Left lobe of liver (tissue), 2 donors: ENCODE results near the gene MAST4. TPM values are rescaled to one million over a fixed set of nuclear protein-coding genes. Genes with fewer than 3 reads are reported as not detected.

Experiments used
- ATAC-seq: fragments of 200-7000 bp; cut with Tn5 transposase; one replicate; pipeline ENCODE4 v1.9.1; 2020; ENCODE audit warnings: mild to moderate bottlenecking, moderate library complexity
- DNase-seq: peaks from one replicate; pipeline ENCODE4 v3.0.0-alpha.2; 2020; ENCODE audit warnings: low spot score
- total RNA-seq: library from RNA; stranded (reverse); gene quantifications from one replicate; pipeline ENCODE4 v1.2.1, GENCODE V29; 2021
- donor health status: DM: no; HTN: no; CAD: no; lungs with moderate emphysema.
- donor health status: DM: no; HTN: yes; CAD: no.

The MAST4 gene
- 21.5 TPM for total RNA-seq

- peak; percentile 95 for ATAC-seq
These were observed at the start of gene MAST4 for GRCh38 chr5:66595756-66596635. TSS of gene MAST4 (plus strand) at chr5:66596393. CDS start at chr5:66596656, 263 bp downstream.

DNA sequence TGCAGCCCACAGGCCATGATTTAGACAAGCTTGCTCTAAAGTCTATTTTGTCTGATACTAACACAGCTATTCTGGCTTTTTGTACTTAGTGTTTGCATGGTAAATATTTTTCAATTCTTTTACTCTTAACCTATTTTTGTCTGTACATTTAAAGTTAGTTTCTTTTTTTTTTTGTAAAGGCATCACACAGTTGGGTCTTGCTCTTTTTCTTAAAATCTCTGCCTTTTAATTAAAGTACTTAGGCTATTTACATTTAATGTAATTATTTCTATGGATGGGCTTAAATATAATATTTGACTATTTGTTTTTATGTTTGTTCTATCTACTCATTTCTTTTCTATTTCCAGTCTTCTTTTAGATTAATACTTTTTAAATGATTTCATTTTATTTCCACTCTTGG is 49.7 kb upstream of the MAST4 start:
- DNase-seq: no peak

More at GRCh38 chr5:66595756-66596635, at the start of gene MAST4:
- DNase-seq: peak; percentile 98

GRCh38 chr5:66551338-66551737 is 44.9 kb upstream of the MAST4 start:
- ATAC-seq (no peak), DNase-seq (no peak)

More for the DNA sequence above, 49.7 kb upstream of the MAST4 start:
- no peak for ATAC-seq

- DNase-seq (no peak), ATAC-seq (no peak)
These were observed 44.2 kb upstream of the MAST4 start for GRCh38 chr5:66551945-66552344.

GRCh38 chr5:66553368-66553912 is 42.8 kb upstream of the MAST4 start:
- DNase-seq (no peak), ATAC-seq (no peak)

- DNase-seq (no peak), ATAC-seq (no peak)
These were observed 42.1 kb upstream of the MAST4 start for GRCh38 chr5:66553916-66554575.

GRCh38 chr5:66554884-66555283 is 41.3 kb upstream of the MAST4 start:
- ATAC-seq: no peak
- DNase-seq: no peak

- DNase-seq (no peak), ATAC-seq (no peak)
These were observed 37.6 kb upstream of the MAST4 start for GRCh38 chr5:66558560-66558959.

- DNase-seq: no peak
- no peak for ATAC-seq
These were observed 35.8 kb upstream of the MAST4 start for GRCh38 chr5:66560371-66560770.

- no peak for DNase-seq
These were observed 34.8 kb upstream of the MAST4 start for GRCh38 chr5:66561256-66561990.

GRCh38 chr5:66565878-66566277 is 30.3 kb upstream of the MAST4 start:
- ATAC-seq (no peak), DNase-seq (no peak)

More at GRCh38 chr5:66561256-66561990, 34.8 kb upstream of the MAST4 start:
- ATAC-seq: no peak

GRCh38 chr5:66567474-66567873 is 28.7 kb upstream of the MAST4 start:
- DNase-seq (no peak), ATAC-seq (no peak)

DNA sequence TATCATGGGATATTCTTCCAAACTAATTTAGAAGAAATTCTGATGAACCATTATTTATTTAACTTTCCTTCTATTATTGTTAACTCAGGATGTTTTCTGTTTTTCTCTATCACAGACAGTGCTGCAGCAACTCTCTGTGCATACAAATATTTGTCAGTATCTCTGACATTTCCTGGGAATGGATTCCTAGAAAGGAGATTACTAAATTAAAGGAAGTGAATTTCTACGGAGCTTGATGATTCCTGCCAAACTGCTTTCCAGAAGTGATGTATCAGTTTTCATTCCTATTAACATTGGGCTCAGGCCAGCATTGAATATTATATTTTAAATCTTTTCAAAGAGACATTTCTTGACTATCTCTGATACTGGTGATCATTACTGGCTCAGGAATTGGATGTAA is 26.0 kb upstream of the MAST4 start:
- no peak for DNase-seq
- no peak for ATAC-seq

GRCh38 chr5:66573733-66574132 is 22.5 kb upstream of the MAST4 start:
- DNase-seq (no peak), ATAC-seq (peak; percentile 28)

- ATAC-seq (no peak), DNase-seq (no peak)
These were observed 13.6 kb upstream of the MAST4 start for GRCh38 chr5:66582499-66583165.

- DNase-seq: no peak
These were observed 10.9 kb upstream of the MAST4 start for GRCh38 chr5:66585291-66585690.

GRCh38 chr5:66587771-66588170 is 8.4 kb upstream of the MAST4 start:
- no peak for ATAC-seq

More at GRCh38 chr5:66585291-66585690, 10.9 kb upstream of the MAST4 start:
- ATAC-seq: no peak

DNA sequence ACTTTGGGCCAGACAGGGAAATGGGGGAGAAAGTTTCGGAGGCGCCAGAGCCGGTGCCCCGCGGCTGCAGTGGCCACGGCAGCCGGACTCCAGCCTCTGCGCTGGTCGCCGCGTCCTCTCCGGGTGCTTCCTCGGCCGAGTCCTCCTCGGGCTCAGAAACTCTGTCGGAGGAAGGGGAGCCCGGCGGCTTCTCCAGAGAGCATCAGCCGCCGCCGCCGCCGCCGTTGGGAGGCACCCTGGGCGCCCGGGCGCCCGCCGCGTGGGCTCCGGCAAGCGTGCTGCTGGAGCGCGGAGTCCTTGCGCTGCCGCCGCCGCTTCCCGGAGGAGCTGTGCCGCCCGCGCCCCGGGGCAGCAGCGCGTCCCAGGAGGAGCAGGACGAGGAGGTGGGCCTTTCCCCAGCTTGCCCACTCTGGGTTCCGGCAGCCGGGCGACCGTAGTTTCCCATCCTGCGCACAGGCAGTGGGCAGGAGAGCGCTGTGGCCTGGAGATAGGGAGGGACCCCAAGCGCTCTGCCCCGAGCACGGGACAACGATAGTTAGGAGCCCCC is 516 bp downstream of the MAST4 start:
- ATAC-seq: peak; percentile 51
- no peak for DNase-seq

More at GRCh38 chr5:66587771-66588170, 8.4 kb upstream of the MAST4 start:
- no peak for DNase-seq

- DNase-seq (peak; percentile 60), ATAC-seq (peak; percentile 57)
These were observed 1.1 kb downstream of the MAST4 start for GRCh38 chr5:66597183-66597757.

DNA sequence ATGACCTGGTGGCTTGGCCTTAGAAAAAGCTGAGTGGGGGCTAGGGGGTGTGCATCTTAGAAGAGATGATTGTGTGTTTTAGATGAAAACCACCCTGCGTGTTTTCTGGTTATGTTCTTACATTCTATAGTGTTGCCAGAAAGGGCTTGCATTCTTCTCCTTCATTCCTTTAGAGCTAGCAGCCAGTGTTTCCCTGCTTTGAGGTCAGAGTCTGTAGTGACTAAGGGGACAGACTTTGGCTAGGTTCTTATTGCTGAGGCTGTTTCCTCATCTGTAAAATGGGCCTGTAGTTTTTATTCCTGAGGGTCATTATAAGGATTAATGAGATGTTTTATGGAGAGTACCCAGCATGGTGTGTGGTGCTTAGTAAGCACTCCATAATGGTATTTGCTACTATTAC is 6.4 kb downstream of the MAST4 start:
- ATAC-seq (no peak), DNase-seq (no peak)
